ENCODE results near the gene DCDC1.

DCDC1 gene

GRCh38 chr11:30936491-30936890 lies 433.0 kb downstream of the DCDC1 start:
- TF ChIP-seq FOXP2 (optimal IDR thresholded peaks at IDR 0.05; ENCODE audit: borderline replicate concordance, extremely low read depth, extremely low read length, insufficient read depth), result no peak
- no peak for TF ChIP-seq SIN3A (IDR thresholded peaks at IDR 0.05; ENCODE audit: borderline replicate concordance, insufficient read depth, low read length)
- TF ChIP-seq REST (IDR thresholded peaks at IDR 0.05; ENCODE audit: insufficient read depth in 1 of 2, low read depth in 2 of 2, low read length in 2 of 2), result no peak
- no peak for TF ChIP-seq POLR2AphosphoS5 (IDR thresholded peaks at IDR 0.05; ENCODE audit: low read depth, low read length)
- no peak for TF ChIP-seq TAF1 (IDR thresholded peaks at IDR 0.05; ENCODE audit: borderline replicate concordance, insufficient read depth, low read length)

- TF ChIP-seq TAF1 (IDR thresholded peaks at IDR 0.05; ENCODE audit: borderline replicate concordance, insufficient read depth, low read length) (no peak), POLR2AphosphoS5 (IDR thresholded peaks at IDR 0.05; ENCODE audit: low read depth, low read length) (no peak), REST (IDR thresholded peaks at IDR 0.05; ENCODE audit: insufficient read depth in 1 of 2, low read depth in 2 of 2, low read length in 2 of 2) (no peak), FOXP2 (optimal IDR thresholded peaks at IDR 0.05; ENCODE audit: borderline replicate concordance, extremely low read depth, extremely low read length, insufficient read depth) (no peak), SIN3A (IDR thresholded peaks at IDR 0.05; ENCODE audit: borderline replicate concordance, insufficient read depth, low read length) (no peak)
These were observed 433.7 kb downstream of the DCDC1 start for GRCh38 chr11:30935861-30936260.

- no peak for TF ChIP-seq TAF1 (IDR thresholded peaks at IDR 0.05; ENCODE audit: borderline replicate concordance, insufficient read depth, low read length)
- no peak for TF ChIP-seq FOXP2 (optimal IDR thresholded peaks at IDR 0.05; ENCODE audit: borderline replicate concordance, extremely low read depth, extremely low read length, insufficient read depth)
- no peak for TF ChIP-seq SIN3A (IDR thresholded peaks at IDR 0.05; ENCODE audit: borderline replicate concordance, insufficient read depth, low read length)
- TF ChIP-seq REST (IDR thresholded peaks at IDR 0.05; ENCODE audit: insufficient read depth in 1 of 2, low read depth in 2 of 2, low read length in 2 of 2), result no peak
- no peak for TF ChIP-seq POLR2AphosphoS5 (IDR thresholded peaks at IDR 0.05; ENCODE audit: low read depth, low read length)
These were observed 443.4 kb downstream of the DCDC1 start for GRCh38 chr11:30926130-30926529.

GRCh38 chr11:30921811-30922210 lies 447.7 kb downstream of the DCDC1 start:
- no peak for TF ChIP-seq REST (IDR thresholded peaks at IDR 0.05; ENCODE audit: insufficient read depth in 1 of 2, low read depth in 2 of 2, low read length in 2 of 2)
- no peak for TF ChIP-seq POLR2AphosphoS5 (IDR thresholded peaks at IDR 0.05; ENCODE audit: low read depth, low read length)
- no peak for TF ChIP-seq TAF1 (IDR thresholded peaks at IDR 0.05; ENCODE audit: borderline replicate concordance, insufficient read depth, low read length)
- TF ChIP-seq SIN3A (IDR thresholded peaks at IDR 0.05; ENCODE audit: borderline replicate concordance, insufficient read depth, low read length), result no peak
- TF ChIP-seq FOXP2 (optimal IDR thresholded peaks at IDR 0.05; ENCODE audit: borderline replicate concordance, extremely low read depth, extremely low read length, insufficient read depth), result no peak

Data from PFSK-1 (cell line).